A204.1 (cell line): ENCODE data around the gene PEX6.

Experiments
- FAIRE-seq: peaks from 2 replicates; lab custom pipeline; 2012; peaks lifted over from hg19 to GRCh38; lab: Jason Lieb, UNC

The PEX6 gene, protein sequence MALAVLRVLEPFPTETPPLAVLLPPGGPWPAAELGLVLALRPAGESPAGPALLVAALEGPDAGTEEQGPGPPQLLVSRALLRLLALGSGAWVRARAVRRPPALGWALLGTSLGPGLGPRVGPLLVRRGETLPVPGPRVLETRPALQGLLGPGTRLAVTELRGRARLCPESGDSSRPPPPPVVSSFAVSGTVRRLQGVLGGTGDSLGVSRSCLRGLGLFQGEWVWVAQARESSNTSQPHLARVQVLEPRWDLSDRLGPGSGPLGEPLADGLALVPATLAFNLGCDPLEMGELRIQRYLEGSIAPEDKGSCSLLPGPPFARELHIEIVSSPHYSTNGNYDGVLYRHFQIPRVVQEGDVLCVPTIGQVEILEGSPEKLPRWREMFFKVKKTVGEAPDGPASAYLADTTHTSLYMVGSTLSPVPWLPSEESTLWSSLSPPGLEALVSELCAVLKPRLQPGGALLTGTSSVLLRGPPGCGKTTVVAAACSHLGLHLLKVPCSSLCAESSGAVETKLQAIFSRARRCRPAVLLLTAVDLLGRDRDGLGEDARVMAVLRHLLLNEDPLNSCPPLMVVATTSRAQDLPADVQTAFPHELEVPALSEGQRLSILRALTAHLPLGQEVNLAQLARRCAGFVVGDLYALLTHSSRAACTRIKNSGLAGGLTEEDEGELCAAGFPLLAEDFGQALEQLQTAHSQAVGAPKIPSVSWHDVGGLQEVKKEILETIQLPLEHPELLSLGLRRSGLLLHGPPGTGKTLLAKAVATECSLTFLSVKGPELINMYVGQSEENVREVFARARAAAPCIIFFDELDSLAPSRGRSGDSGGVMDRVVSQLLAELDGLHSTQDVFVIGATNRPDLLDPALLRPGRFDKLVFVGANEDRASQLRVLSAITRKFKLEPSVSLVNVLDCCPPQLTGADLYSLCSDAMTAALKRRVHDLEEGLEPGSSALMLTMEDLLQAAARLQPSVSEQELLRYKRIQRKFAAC

DNA sequence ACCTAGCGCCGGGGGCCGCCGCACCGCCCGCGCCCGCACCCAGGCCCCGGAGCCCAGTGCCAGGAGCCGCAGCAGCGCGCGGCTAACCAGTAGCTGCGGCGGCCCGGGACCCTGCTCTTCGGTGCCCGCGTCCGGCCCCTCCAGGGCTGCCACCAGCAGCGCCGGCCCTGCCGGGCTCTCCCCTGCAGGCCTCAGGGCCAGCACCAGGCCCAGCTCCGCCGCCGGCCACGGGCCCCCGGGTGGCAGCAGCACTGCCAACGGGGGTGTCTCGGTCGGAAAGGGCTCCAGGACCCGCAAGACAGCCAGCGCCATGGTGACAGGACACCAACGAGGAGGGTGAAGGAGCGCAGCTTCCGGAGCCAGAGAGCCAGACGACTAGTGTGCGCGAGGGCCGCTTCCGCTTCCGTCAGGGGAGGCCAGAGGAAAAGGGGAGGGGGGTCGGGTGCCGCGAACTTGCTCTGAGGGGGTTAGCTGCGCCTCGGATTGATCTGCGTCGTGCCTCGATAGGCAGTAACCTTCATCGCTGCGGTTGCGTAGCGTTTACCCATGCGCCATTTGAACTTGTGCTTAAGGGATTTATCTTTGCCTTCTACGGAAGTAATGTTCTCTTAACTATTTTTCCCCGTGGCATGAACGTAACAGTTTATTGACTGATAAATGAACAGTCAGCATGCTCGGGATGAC, at the start of gene PEX6:
Gene PEX6 (minus strand): TSS at position 343 of the 684 bp plus-strand sequence. CDS start 31 bp downstream, at position 312.
- FAIRE-seq = no peak

DNA sequence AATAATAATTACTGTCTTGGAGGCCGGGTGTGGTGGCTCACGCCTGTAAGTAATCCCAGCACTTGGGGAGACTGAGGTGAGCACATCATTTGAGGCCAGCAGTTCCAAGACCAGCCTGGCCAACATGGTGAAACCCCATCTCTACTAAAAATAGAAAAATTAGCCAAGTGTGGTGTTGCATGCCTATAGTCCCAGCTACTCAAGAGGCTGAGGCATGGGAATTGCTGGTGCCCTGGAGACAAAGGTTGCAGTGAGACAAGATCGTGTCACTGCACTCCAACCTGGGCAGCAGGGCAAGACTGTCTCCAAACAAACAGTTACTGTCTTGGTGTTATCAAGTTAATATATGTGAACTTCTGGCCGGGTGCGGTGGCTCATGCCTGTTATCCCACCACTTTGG, 47.4 kb upstream of the PEX6 start:
- FAIRE-seq = no peak

DNA sequence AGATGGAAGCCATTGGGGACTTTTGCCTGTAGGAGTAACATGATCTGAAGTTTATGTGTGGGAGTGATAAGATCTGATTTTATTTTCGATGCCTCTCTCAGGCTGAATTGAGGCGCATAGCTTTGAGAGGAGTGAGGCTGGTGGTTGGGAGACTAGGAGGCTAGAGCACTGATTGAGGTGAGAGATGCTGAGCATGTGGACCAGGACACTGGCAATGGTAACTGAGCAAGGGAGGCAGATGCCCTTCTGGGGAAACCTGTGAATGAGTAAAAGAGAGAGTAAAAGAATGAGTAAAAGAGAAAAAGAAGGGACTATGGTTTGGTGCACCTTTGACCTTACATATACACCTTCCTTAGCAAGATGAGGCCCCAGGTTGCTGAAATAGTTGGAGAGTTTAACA, 45.5 kb upstream of the PEX6 start:
- FAIRE-seq = no peak

DNA sequence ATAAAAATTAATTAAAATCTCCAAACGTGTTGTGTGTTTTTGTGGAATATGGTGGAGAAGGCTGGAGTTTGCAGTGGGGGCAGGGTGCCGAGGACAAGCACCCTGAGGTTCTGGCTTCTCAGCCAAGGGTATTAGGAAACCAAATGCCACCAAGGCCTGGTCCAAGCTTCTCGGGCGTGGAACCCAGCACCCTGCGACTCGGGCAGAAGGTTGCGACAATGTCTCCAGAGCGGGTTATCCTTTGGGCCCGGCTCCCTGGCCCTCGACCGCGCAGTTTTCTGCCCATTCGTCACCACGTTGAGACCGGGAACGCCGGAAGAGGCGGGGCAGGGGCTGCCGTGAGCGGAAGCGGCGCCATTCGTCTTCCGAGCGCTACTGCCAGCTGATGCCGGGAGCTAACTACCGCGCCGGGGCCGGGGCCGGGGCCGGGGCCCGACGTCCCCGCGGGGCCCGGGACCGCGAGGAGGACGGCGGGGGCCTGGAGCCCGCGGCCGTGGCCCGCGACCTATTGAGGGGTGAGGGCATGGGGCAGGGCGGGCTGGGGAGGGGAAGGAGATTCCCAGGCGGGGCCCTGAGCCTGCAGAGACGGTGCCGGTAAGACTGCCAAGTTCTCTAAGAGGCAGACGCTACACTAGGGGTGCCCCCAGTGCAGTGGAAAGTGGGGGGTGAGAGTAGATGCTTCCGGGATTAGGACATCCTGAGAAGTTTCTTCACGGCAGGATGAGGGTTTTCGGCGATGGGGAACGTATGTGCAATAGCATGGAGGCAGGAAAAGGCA, 42.5 kb upstream of the PEX6 start, which contains the start of gene RRP36:
Gene RRP36 (plus strand): TSS at position 354 of the 778 bp plus-strand sequence. CDS start 32 bp downstream, at position 386.
- no peak for FAIRE-seq

DNA sequence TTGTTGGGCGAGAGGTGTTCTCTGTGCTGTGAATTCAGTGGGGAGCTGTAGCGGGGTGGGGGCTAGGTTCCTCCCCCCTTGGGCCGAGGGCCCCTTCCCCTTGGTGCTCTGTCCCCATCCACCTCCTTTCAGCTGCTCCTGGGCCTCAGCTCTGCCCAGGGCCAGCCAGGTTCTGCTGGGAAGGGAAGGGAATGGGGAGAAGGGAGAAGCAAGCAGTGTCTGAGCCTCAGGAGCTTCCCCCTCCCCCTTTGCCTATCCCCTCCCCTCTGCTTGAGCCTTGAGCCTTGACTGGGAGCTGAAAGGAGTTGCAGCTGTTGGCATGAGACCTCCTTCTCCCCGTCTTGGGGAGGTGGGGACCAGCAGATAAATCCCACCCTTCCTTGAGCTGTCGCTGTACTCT, 41.9 kb upstream of the PEX6 start:
- no peak for FAIRE-seq

DNA sequence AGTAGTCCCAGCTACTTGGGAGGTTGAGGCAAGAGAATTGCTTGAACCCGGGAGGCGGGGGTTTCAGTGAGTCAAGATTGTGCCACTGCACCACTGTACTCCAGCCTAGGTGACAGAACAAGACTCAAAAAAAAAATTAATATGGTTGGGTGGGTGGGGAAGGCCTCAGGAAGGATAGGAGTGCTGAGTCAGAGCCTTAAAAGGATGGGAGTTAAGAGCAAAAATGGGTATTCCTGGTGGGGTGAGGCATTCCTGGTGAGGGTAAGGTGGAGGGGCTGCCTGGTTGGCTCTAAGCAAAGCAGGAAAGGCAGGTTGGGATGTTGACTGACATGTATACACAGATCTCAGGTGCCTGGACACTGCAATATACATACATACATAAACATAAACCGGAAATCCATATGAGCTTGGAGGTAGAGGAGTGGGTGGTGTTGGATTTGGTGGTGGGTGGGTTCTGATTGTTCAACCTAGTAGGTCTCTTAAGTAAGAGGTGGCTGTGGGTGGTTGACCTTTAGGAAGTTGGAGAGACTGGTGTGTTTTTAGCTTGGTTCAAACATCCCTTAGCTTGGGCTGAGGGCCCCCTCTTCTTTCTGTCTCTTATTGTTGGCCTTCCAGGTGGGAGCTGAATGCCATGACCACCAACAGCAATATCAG, 41.2 kb upstream of the PEX6 start:
- FAIRE-seq = no peak

DNA sequence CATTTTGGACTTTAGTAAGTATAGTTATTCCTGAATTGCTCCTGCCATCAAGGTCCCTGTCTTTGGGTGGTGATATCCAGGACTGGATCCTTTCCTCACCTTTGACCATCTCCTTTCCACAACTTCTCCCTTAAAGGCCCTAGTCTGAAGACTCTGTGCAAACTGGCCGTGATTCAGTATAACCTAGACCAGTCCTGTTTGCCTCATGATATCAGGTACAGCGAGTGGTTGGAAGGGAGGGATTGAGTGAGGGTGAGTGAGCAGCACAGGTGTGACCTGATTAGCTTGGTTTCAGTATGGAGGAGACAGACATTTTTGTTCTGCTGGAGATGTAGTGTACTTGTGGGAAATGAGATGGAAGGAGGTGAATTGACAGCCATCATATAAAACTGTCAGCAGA, 40.2 kb upstream of the PEX6 start:
- no peak for FAIRE-seq

DNA sequence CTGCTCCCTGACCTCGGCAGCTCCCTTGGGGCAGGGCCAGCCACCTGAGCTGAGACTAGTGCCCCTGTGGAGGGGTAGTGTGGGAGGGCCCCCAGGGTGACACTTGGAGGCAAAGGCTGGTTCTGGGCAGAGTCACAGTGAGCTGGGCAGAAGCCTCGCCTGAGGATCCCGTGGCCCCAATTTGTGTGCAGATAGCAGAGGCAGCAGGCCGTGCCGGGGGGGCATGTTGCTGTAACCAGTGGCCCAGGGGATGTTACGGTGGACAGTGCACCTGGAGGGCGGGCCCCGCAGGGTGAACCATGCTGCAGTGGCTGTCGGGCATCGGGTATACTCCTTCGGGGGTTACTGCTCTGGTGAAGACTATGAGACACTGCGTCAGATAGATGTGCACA, 38.0 kb upstream of the PEX6 start:
- no peak for FAIRE-seq

DNA sequence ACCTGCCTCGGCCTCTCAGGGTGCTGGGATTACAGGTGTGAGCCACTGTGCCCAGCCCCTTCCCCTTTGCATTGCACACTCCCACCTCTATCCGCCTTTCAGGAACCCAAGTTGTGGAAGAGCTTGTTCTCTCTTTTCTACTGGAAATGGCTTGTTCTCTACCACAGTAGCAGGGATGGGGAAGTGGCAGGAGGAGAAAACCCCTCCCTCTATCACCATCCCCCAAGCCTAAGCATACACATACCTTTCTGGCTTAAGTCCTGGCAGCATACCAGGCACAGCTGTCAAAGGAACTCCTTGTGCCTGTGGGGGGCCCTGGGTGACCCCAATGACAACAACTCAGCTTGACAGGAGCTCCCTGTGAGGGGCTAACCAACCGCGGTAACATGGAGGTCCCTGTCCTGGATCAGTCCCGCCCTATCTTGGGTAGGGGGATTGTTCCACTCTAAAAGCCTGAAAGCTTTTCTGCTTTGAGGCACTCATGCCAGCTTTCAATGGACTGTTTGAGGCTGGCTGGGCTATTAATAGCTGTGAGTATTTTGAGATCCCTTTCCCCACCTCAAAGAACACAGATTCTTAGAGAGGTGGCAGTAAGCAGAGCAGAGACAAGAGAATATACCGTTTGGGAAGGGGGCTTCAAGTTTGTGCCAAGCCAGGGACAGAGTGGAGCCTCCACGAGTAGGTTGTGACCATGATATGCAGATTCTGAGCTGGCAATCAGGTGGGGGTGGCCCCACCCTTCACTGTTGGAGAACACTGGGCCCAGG, 37.4 kb upstream of the PEX6 start:
- FAIRE-seq = no peak

DNA sequence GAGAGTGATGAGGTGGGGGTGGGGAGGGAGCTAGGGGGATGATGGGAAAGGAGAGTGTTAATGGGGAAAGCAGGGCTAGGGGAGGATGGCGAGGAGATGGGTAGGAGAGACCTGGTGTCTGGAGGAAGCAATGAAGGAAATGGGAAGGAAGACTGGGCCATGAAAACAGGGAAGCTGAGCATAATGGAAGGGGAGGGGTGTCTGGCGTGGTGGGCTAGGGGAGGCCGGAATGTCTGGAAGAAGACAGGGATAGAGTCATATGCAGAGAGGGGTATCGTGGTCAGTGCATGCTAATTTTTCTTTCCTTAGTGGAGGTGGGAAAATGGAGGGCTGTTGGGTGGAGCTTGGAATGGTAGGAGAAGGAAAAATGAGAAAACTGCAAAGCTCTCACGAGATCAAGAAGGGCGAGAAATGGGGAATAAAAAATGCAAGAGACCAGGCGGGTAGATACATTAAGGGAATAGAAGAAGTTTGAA, 35.5 kb upstream of the PEX6 start:
- no peak for FAIRE-seq

DNA sequence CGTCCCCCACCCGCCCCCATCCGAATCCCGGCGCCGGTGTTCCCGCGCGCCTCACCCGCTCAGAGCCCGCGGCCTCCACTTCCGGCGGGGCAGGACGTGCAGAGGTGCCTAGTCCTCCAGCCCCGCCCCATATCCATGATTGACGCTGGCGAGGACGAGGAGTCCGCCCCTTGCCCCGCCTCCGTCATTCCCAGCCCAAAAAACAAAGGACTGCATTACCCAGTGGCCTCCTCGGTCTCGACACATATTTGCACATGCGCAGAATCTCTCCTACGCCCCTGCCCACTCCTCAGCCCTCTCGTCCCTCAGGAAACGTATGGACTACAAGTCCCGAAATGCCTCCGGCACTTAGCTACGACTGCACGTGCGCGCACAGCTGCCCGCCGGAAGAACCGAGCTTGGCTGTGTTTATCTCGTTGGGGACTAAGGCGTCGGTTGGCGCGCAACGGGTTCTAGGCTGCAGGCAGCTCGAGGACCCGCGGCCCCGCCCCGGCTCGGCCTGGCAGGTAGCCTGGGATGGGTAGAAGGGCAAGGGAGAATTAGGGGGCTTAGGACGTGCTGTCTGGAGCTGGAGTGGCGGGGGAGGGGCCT, 35.0 kb upstream of the PEX6 start, which contains the start of the genes KLHDC3 and MEA1:
Gene KLHDC3 (plus strand): TSS at position 407 of the 591 bp plus-strand sequence. CDS start 2,944 bp downstream, outside the sequence.
Gene MEA1 (minus strand): TSS at position 104 of the 591 bp plus-strand sequence. CDS start 133 bp downstream, outside the sequence.
- FAIRE-seq = peak; percentile 98

DNA sequence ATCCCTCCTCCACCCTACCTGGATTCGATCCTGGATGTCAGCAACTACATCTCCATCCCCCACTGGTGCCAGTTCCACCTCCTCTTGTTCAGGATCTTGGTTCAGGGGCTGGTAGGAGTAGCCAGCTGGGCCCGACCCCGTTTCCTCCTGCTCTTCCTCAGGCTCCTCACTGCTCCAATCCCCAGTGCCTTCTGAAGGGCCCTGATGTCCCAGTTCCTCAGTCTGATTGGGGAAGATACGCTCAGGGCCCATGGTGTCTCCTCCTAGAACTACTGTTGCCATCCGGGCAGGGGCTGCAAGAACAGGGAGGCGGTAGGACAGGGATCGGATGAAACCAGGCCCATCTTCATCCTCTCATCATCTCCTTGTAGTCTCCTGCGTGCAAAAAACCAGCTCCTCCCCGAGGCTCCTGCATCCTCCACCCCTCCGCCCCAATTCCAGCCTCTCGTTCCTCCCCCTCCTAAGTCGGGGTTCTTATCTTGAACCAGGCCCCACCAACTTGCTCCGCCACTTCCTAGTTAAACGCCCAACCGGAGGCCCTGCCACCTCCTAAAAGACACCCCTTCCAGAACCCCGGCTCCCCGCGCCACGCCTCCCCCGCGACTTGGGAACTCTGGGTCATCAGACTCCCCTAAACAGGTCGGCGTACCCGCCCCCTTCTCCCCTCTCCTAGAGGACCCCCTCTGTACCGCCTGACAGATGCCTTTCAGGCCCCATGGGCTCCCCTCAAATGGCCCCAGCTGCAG, 34.3 kb upstream of the PEX6 start:
- no peak for FAIRE-seq

DNA sequence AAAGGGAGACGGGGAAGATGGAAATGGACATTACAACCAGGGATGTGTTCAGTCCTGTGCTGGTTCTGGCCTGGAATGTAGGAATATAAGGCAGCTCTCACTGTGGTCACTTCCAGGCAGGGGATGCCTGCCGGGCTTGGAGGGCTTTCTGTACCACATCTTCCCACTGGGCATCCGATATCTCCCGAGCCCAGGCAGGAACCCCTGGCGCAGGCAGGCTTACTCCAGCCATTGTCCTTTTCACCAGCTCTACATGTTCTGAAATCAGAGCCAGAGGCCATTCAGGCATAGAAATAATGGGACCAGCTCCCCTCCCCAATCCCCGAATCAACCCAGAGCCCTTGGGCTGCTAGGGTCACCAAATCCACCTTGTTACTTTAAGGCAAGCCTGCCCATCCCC, 33.4 kb upstream of the PEX6 start:
- FAIRE-seq = no peak

DNA sequence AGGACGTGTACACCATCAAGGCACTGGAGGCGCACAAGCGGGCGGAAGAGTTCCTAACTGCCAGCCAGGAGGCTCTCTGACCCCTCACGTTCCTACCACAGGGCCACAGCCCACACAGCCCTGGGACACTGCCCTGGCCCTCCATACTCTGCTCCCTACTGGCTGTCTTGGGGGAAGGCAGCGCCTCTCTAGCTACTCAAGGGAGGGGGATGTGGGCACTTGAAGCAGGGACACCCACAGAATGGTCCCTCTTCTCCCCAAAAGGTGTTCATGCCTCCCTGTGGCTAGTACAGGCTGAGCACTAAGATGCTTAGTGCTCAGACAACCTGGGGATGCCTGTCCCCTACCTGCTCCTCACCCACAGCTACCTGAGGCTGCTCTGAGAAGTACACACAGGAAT, 32.2 kb upstream of the PEX6 start:
- no peak for FAIRE-seq

DNA sequence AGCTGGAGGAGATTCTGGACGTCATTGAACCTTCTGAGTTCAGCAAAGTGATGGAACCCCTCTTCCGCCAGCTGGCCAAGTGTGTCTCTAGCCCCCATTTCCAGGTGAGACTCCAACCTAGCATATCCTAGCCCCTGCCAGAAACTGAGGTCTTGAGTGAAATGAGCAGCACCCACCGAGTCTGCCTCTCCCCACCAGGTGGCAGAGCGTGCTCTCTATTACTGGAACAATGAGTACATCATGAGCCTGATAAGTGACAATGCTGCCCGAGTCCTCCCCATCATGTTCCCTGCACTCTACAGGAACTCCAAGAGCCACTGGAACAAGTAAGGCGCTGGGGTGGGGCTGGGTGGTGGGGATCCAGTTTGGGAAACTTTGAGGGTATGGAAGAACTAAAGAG, 30.1 kb upstream of the PEX6 start:
- no peak for FAIRE-seq

DNA sequence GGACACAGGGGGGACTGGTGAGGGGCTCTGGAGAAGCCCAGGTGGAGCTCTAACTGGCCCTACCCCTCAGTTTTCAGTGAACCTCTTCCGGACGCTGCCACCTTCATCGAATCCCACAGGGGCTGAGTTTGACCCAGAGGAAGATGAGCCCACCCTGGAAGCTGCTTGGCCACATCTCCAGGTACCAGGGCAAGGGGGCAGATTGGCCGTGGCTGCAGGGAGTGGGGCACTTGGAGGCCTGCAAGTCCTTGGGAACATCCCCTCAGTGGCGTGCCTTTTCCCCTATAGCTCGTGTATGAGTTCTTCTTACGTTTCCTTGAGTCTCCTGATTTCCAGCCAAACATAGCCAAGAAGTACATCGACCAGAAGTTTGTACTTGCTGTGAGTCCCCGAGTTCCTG, 28.1 kb upstream of the PEX6 start:
- no peak for FAIRE-seq

DNA sequence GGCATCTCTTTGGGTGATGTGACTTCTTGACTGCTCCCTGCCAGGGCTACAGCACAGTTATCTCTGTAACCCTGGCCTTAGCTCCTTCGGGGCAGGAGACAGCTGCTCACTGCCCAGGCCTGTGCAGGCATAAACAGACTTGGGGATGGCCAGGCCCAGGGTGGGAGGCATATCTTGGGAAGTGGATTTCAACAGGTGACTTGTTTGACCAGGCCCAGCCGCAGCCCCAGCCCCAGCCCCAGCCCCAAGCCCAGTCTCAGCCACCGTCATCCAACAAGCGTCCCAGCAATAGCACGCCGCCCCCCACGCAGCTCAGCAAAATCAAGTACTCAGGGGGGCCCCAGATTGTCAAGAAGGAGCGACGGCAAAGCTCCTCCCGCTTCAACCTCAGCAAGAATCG, 27.3 kb upstream of the PEX6 start:
- FAIRE-seq = no peak

DNA sequence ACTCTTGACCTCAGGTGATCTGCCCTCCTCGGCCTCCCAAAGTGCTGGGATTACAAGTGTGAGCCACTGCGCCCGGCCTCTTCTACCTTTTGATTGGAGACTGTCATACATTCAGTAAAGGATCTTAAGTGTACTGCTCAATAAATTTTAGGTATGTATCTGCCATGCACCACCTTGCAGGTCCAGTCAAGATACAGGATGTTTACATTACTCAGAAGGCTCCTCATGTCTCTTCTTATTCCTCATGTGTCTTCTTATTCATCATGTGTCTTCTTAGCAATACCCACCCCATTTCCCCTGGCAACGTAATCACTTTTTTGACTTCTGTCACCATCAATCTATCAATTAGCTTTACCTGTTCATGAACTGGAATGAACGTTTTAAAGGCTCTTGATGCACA, 26.9 kb upstream of the PEX6 start:
- no peak for FAIRE-seq

DNA sequence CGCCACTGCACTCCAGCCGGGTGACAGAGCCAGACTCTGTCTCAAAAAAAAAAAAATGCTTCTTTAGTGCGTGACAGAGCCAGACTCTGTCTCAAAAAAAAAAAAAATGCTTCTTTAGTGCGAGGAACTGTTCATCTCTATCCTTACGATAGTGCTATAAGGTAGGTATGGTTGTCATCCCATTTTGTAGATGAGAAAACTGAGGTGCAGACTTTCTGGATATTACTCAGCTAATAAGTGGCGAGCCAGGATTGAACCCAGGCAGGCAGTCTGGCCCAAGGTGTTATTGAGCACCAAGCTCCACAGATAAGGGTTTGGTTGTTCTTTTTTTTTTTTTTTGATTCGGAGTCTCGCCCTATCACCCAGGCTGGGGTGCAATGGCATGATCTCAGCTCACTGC, 22.9 kb upstream of the PEX6 start:
- FAIRE-seq = no peak
